HepG2 (cell line): ENCODE measurements around the gene NBEAL1. TPM values are rescaled to one million over a fixed set of nuclear protein-coding genes. Genes with fewer than 3 reads are reported as not detected.

Experiments
- BRCA1 ChIP-seq: sonication (generic); formaldehyde crosslinking; IDR thresholded peaks from 2 replicates; pipeline ENCODE4 v1.4.0; 2020; ENCODE audit warnings: missing genetic modification reagents
- CCAR2 ChIP-seq: fragments of 200-400 bp; formaldehyde crosslinking; optimal IDR thresholded peaks from 2 replicates; pipeline ENCODE3; 2018; ENCODE audit warnings: low read depth, mild to moderate bottlenecking, low read length, moderate library complexity
- DNMT1 ChIP-seq: sonication (generic); formaldehyde crosslinking; IDR thresholded peaks from 2 replicates; pipeline ENCODE4 v1.5.1; 2020; ENCODE audit warnings: mild to moderate bottlenecking, missing genetic modification reagents
- GPN1 ChIP-seq: sonication (generic); formaldehyde crosslinking; IDR thresholded peaks from 2 replicates; pipeline ENCODE4 v1.5.1; 2020; ENCODE audit warnings: missing genetic modification reagents, borderline replicate concordance
- HOXA3 ChIP-seq: sonication (generic); formaldehyde crosslinking; IDR thresholded peaks from 2 replicates; pipeline ENCODE4 v1.5.0; 2020; ENCODE audit warnings: missing genetic modification reagents
- HOXA5 ChIP-seq: sonication (generic); formaldehyde crosslinking; IDR thresholded peaks from 2 replicates; pipeline ENCODE4 v1.4.0; 2020; ENCODE audit warnings: missing genetic modification reagents
- KDM6A ChIP-seq: IDR thresholded peaks from 2 replicates; pipeline ENCODE4 v1.6.1; 2016; ENCODE audit warnings: low read depth
- KLF9 ChIP-seq: IDR thresholded peaks from 2 replicates; pipeline ENCODE4 v1.6.1; 2016; ENCODE audit warnings: low read depth
- MBD4 ChIP-seq: IDR thresholded peaks from 2 replicates; pipeline ENCODE4 v1.6.1; 2012; ENCODE audit warnings: low read length, inconsistent platforms, borderline replicate concordance
- MTF2 ChIP-seq: sonication (generic); formaldehyde crosslinking; IDR thresholded peaks from 2 replicates; pipeline ENCODE4 v1.5.0; 2020; ENCODE audit warnings: missing genetic modification reagents, borderline replicate concordance
- SALL1 ChIP-seq: sonication (generic); formaldehyde crosslinking; IDR thresholded peaks from 2 replicates; pipeline ENCODE4 v1.8.0; 2022; ENCODE audit warnings: mild to moderate bottlenecking, missing genetic modification reagents
- SP4 ChIP-seq: sonication (generic); formaldehyde crosslinking; IDR thresholded peaks from 2 replicates; pipeline ENCODE4 v1.8.1; 2023; ENCODE audit warnings: mild to moderate bottlenecking, missing genetic modification reagents
- TP53 ChIP-seq: sonication (generic); formaldehyde crosslinking; conservative IDR thresholded peaks from 2 replicates; pipeline ENCODE4 v1.4.0; 2020; ENCODE audit warnings: missing genetic modification reagents
- ZNF282 ChIP-seq: fragments of 450-650 bp; IDR thresholded peaks from 2 replicates; pipeline ENCODE4 v1.6.1; 2018; ENCODE audit not compliant: partially characterized antibody
- ZNF317 ChIP-seq: sonication (generic); formaldehyde crosslinking; IDR thresholded peaks from 2 replicates; pipeline ENCODE4 v1.5.0; 2020; ENCODE audit warnings: mild to moderate bottlenecking, missing genetic modification reagents
- ZNF496 ChIP-seq: sonication (generic); formaldehyde crosslinking; IDR thresholded peaks from 2 replicates; pipeline ENCODE4 v1.8.1; 2023; ENCODE audit warnings: mild to moderate bottlenecking, moderate library complexity, missing genetic modification reagents; ENCODE audit not compliant: insufficient replicate concordance
- ZNF644 ChIP-seq: IDR thresholded peaks from 2 replicates; pipeline ENCODE4 v1.6.1; 2016; ENCODE audit warnings: low read depth
- ZSCAN12 ChIP-seq: sonication (generic); formaldehyde crosslinking; IDR thresholded peaks from 2 replicates; pipeline ENCODE4 v1.9.0; 2021; ENCODE audit warnings: mild to moderate bottlenecking, missing genetic modification reagents
- polyA plus RNA-seq, 8 experiments: library from polyadenylated mRNA; depleted of rRNA in 3 of 8; stranded (reverse) in 7 of 8; unstranded in 1 of 8; fragments of >200 nt; fragmentation: Illumina TruSeq in 4 of 8; extraction: Trizol in 4 of 8; gene quantifications; 2 replicates each; pipeline versions ENCODE4 v1.2.1 to v1.2.3, GENCODE V29; 2011 to 2016; ENCODE audit warnings: low read depth in 4 of 8, missing spikeins in 1 of 8, mixed read lengths in 1 of 8; ENCODE audit not compliant: insufficient read depth in 1 of 8
- total RNA-seq, 5 experiments: library from RNA; depleted of rRNA; stranded (reverse); fragments of >200 nt; fragmentation: Illumina TruSeq; extraction: Trizol; gene quantifications; 2 replicates each; pipeline ENCODE4 v1.2.3, GENCODE V29; 2016; ENCODE audit warnings: low read depth in 1 of 5
- TF ChIP-seq, protein P1 (sequence below): sonication (generic); formaldehyde crosslinking; IDR thresholded peaks from 2 replicates; pipeline ENCODE4 v1.5.1; 2020; ENCODE audit warnings: mild to moderate bottlenecking, missing genetic modification reagents, borderline replicate concordance
- TF ChIP-seq, protein P2 (sequence below): sonication (generic); formaldehyde crosslinking; conservative IDR thresholded peaks from 2 replicates; pipeline ENCODE4 v1.4.0; 2020; ENCODE audit warnings: missing genetic modification reagents
- TF ChIP-seq, protein P3 (sequence below): sonication (generic); formaldehyde crosslinking; conservative IDR thresholded peaks from 2 replicates; pipeline ENCODE4 v1.4.0; 2020; ENCODE audit warnings: missing genetic modification reagents
- TF ChIP-seq, protein P4 (sequence below): sonication (generic); formaldehyde crosslinking; IDR thresholded peaks from 2 replicates; pipeline ENCODE4 v1.5.0; 2020; ENCODE audit warnings: mild to moderate bottlenecking, missing genetic modification reagents

The NBEAL1 gene
- total and polyA plus RNA-seq, 2 of the 13 experiments (the other 11 are each of a cell fraction or from before 2014, with no cell fraction given): 6.4 to 15.7 TPM

DNA sequence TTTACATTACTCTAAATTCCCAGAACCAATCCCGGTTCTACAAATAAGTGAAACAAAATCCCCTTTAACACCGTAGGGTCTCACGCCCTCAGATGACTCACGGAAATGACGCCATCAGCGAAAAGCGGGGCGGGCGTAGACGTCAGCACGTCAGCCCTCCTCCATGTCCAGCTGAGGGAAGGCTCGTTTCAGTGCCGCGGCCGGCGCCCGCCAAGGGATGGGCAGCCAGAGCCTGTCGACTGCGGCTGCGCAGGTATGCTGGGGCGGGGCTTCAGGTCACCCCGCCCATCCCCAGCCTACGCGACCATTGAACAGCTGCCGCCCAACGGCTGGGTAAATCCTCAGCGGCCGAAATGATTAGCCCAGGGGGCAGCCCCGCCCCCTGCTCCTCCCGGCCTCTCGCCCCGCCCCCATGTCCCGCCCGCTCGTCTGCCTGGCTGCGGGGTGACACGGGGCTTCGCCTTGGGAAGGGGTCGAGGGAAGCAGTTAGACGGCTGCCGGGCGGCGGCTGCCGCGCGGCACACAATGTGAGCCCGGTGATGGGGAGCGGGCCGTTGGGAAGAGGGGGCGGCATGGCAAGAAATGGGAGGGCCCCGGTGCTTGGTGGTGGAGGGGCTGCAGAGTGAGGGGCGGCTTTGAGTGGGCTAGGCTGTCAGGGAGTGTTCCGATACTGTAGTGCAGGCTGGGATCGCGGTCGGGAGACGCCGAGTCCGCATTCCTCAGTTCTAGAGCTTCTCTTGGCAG, at the start of gene NBEAL1 (continued):
- TF ChIP-seq KLF9 (CRISPR knock-in tag): peak; percentile 54; the same call in 1 of the 2 replicates
- TF ChIP-seq ZNF496: no peak
- TF ChIP-seq MTF2 (CRISPR knock-in tag): no peak
- no peak for TF ChIP-seq ZNF644 (CRISPR knock-in tag)
- TF ChIP-seq BRCA1: no peak
- TF ChIP-seq ZNF317 (CRISPR knock-in tag): no peak; the same call in none of the 2 replicates
- peak; percentile 90 for TF ChIP-seq SALL1
- no peak for TF ChIP-seq ZSCAN12 (CRISPR knock-in tag)
- TF ChIP-seq, protein P1, sequence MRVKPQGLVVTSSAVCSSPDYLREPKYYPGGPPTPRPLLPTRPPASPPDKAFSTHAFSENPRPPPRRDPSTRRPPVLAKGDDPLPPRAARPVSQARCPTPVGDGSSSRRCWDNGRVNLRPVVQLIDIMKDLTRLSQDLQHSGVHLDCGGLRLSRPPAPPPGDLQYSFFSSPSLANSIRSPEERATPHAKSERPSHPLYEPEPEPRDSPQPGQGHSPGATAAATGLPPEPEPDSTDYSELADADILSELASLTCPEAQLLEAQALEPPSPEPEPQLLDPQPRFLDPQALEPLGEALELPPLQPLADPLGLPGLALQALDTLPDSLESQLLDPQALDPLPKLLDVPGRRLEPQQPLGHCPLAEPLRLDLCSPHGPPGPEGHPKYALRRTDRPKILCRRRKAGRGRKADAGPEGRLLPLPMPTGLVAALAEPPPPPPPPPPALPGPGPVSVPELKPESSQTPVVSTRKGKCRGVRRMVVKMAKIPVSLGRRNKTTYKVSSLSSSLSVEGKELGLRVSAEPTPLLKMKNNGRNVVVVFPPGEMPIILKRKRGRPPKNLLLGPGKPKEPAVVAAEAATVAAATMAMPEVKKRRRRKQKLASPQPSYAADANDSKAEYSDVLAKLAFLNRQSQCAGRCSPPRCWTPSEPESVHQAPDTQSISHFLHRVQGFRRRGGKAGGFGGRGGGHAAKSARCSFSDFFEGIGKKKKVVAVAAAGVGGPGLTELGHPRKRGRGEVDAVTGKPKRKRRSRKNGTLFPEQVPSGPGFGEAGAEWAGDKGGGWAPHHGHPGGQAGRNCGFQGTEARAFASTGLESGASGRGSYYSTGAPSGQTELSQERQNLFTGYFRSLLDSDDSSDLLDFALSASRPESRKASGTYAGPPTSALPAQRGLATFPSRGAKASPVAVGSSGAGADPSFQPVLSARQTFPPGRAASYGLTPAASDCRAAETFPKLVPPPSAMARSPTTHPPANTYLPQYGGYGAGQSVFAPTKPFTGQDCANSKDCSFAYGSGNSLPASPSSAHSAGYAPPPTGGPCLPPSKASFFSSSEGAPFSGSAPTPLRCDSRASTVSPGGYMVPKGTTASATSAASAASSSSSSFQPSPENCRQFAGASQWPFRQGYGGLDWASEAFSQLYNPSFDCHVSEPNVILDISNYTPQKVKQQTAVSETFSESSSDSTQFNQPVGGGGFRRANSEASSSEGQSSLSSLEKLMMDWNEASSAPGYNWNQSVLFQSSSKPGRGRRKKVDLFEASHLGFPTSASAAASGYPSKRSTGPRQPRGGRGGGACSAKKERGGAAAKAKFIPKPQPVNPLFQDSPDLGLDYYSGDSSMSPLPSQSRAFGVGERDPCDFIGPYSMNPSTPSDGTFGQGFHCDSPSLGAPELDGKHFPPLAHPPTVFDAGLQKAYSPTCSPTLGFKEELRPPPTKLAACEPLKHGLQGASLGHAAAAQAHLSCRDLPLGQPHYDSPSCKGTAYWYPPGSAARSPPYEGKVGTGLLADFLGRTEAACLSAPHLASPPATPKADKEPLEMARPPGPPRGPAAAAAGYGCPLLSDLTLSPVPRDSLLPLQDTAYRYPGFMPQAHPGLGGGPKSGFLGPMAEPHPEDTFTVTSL (CRISPR knock-in tag): no peak
- TF ChIP-seq HOXA5 (CRISPR knock-in tag): peak; percentile 66; the same call in 1 of the 2 replicates
- TF ChIP-seq CCAR2: no peak
- TF ChIP-seq, protein P2, sequence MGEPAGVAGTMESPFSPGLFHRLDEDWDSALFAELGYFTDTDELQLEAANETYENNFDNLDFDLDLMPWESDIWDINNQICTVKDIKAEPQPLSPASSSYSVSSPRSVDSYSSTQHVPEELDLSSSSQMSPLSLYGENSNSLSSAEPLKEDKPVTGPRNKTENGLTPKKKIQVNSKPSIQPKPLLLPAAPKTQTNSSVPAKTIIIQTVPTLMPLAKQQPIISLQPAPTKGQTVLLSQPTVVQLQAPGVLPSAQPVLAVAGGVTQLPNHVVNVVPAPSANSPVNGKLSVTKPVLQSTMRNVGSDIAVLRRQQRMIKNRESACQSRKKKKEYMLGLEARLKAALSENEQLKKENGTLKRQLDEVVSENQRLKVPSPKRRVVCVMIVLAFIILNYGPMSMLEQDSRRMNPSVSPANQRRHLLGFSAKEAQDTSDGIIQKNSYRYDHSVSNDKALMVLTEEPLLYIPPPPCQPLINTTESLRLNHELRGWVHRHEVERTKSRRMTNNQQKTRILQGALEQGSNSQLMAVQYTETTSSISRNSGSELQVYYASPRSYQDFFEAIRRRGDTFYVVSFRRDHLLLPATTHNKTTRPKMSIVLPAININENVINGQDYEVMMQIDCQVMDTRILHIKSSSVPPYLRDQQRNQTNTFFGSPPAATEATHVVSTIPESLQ (CRISPR knock-in tag): peak; percentile 11; the same call in 1 of the 2 replicates
- TF ChIP-seq, protein P3, sequence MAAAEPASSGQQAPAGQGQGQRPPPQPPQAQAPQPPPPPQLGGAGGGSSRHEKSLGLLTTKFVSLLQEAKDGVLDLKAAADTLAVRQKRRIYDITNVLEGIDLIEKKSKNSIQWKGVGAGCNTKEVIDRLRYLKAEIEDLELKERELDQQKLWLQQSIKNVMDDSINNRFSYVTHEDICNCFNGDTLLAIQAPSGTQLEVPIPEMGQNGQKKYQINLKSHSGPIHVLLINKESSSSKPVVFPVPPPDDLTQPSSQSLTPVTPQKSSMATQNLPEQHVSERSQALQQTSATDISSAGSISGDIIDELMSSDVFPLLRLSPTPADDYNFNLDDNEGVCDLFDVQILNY (CRISPR knock-in tag): no peak; the same call in 1 of the 2 replicates
- TF ChIP-seq ZNF282: no peak
- no peak for TF ChIP-seq MBD4
- TF ChIP-seq, protein P4, sequence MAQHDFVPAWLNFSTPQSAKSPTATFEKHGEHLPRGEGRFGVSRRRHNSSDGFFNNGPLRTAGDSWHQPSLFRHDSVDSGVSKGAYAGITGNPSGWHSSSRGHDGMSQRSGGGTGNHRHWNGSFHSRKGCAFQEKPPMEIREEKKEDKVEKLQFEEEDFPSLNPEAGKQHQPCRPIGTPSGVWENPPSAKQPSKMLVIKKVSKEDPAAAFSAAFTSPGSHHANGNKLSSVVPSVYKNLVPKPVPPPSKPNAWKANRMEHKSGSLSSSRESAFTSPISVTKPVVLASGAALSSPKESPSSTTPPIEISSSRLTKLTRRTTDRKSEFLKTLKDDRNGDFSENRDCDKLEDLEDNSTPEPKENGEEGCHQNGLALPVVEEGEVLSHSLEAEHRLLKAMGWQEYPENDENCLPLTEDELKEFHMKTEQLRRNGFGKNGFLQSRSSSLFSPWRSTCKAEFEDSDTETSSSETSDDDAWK (CRISPR knock-in tag): no peak
- TF ChIP-seq KDM6A (CRISPR knock-in tag): 0 out of 2 replicates have a peak, but pooled peaks have one; percentile 29
- TF ChIP-seq TP53 (CRISPR knock-in tag): no peak
- TF ChIP-seq GPN1: no peak
- TF ChIP-seq HOXA3 (CRISPR knock-in tag): peak; percentile 100
- TF ChIP-seq DNMT1 (CRISPR knock-in tag): no peak
- TF ChIP-seq SP4 (CRISPR knock-in tag): peak; percentile 97
